HPDE6-E6E7 (cell line): ENCODE measurements around the gene NCBP3.

Experiments
- DNase-seq: peaks from one replicate; pipeline ENCODE4 v3.0.0; 2011; ENCODE audit warnings: missing footprints; ENCODE audit errors: extremely low spot score

The NCBP3 gene, protein sequence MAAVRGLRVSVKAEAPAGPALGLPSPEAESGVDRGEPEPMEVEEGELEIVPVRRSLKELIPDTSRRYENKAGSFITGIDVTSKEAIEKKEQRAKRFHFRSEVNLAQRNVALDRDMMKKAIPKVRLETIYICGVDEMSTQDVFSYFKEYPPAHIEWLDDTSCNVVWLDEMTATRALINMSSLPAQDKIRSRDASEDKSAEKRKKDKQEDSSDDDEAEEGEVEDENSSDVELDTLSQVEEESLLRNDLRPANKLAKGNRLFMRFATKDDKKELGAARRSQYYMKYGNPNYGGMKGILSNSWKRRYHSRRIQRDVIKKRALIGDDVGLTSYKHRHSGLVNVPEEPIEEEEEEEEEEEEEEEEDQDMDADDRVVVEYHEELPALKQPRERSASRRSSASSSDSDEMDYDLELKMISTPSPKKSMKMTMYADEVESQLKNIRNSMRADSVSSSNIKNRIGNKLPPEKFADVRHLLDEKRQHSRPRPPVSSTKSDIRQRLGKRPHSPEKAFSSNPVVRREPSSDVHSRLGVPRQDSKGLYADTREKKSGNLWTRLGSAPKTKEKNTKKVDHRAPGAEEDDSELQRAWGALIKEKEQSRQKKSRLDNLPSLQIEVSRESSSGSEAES

DNA sequence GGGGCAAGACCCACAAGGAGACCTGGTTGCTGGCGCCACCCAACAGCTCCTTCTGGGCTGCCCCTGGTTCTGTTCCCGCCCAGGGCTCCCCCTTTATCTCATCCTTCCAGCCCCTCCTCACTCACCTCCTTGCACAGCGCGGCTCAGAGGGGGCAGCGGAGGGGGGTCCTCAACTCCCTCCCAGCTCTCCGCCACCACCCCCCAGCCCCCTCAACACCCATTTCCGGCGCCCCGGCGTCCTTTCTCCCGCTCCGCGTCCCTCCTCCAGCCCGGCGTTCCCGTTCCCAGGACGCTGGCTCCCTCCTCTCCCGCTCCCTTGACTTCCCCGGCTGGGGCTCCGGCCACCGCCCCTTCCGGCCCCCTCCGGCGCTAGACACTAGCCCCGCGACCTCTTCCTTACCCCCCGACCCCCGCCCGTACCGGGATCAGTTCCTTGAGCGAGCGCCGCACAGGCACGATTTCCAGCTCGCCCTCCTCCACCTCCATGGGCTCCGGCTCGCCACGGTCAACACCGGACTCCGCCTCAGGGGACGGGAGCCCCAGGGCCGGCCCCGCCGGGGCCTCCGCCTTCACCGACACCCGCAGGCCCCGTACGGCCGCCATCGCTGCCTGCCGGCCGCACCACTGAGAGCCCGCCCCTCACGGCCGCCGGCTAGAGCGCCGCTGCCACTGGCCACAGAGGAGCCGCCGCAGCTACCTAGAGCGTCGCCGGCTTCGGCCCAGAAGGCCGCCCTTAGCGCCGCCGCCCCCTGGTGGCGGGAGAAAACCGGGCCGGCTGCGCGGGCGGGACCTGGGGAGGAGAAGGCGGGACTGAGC, at the start of gene NCBP3:
NCBP3 (minus strand) TSS at position 626 of the 816 bp plus-strand sequence; CDS start at position 603, 23 bp downstream.
- DNase-seq: peak; percentile 94

DNA sequence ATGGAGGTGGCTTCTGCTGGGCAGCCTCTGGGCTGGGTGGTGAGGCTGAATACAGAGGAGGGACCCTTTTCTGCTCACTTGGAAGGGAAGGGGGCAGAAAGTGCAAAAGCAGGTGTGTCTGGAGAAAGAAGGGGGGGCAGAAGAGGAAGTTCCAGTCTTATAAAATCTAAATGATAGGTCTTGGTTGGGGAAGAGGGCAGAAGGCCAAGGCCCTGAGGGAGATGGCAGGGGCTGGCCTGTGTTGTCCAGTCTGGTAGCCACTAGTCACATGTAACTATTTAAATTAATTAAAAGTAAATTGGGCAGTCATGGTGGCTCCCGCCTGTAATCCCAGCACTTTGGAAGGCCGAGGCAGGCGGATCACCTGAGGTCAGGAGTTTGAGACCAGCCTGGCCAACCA, 49.3 kb upstream of the NCBP3 start:
- DNase-seq: no peak

DNA sequence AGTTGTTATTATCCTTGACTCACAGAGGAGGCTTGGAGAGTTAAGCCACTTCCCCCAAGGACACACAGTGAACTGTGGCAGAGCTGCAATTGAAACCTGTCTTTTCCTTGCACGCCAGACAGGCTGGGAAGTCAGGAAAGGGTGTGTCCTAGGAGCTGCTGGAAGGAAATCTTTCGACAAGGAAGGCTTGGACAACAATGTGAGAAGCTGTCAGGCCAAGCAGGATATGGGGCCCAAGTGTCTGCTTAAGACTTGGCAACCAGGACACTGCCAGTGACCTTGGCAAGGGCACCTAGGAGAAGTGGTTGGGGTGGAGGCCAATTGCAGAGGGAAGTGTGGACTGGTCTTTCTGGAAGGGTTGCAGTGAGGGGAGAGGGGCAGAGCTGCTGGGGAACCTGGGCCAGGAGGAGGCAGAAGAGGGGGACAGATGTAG, 48.9 kb upstream of the NCBP3 start:
- no peak for DNase-seq

DNA sequence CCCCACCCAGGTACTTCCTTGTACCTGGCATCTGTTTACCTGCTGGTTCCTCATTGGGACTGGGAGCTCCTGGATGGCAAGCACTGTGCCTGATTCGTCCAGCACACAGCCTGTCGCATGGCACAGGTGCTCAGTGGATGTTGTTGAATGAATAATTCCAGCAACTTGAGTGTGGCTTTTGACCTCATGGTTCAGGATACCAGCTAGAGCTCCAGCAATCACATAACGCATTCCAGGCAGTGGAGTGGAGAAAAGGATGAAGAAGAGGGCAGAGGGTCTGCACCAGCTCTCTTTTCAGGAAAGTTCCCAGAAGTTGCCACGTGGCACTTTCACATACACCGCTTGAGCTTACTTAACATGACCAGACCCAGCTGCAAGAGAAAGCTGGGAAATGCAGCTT, 48.1 kb upstream of the NCBP3 start:
- no peak for DNase-seq

DNA sequence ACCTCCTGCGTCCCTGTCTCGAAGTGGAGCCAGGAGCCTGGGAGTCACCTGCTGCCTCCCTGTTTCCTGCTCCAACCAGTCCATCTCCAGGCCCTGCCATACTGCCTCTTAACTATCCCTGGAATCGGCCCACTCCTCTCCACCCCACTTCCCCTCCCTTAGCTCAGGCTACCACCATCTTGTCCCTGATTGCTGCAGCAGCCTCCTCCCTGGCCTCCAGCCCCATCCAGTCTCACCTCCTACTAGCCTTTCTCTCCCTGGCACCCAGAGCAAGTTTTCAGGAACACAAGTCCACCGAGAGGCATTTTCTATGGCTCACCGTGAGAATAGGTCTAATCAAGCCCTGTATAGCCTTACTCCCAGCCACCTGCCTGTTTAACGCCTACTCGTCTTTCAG, 47.7 kb upstream of the NCBP3 start:
- DNase-seq: no peak

DNA sequence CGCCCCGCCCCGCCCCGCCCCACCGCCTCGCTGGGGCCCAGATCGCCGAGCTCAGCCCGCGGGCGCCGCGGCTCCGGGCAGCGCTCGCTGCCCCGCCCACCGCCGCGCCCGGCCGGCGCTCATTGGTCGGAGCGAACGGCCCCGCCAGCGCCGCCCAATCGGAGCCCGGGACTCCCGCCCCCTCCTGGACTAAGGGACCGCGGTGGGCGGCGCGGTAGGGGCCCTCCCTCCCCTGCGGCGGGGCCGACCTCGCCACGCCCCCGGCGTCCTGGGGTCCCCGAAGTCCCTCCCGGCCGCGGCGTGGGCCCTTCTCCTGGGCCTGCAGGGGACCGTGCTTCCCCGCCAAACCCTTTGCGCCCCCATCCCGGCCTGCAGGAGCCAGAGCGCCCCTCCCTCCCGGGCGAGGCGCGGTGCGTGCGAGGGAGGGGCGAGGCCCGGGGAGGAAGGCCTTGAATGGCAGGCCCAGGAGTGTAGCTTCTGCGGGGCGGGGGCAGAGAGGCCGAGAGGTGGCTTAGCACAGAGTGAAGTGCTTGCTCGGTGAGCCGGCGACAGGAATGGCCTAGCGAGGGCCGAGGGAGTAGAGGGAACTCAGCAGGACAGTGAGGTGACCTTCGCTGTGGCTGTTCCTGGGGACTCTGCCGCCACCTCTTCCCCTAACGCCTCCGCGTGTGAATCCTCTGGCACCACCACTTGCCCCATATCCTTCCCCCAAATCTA, 47.1 kb upstream of the NCBP3 start, which contains the start of gene CAMKK1:
CAMKK1 (minus strand) TSS at position 51 of the 717 bp plus-strand sequence. CDS start 7,366 bp downstream, outside the sequence.
- peak; percentile 83 for DNase-seq

DNA sequence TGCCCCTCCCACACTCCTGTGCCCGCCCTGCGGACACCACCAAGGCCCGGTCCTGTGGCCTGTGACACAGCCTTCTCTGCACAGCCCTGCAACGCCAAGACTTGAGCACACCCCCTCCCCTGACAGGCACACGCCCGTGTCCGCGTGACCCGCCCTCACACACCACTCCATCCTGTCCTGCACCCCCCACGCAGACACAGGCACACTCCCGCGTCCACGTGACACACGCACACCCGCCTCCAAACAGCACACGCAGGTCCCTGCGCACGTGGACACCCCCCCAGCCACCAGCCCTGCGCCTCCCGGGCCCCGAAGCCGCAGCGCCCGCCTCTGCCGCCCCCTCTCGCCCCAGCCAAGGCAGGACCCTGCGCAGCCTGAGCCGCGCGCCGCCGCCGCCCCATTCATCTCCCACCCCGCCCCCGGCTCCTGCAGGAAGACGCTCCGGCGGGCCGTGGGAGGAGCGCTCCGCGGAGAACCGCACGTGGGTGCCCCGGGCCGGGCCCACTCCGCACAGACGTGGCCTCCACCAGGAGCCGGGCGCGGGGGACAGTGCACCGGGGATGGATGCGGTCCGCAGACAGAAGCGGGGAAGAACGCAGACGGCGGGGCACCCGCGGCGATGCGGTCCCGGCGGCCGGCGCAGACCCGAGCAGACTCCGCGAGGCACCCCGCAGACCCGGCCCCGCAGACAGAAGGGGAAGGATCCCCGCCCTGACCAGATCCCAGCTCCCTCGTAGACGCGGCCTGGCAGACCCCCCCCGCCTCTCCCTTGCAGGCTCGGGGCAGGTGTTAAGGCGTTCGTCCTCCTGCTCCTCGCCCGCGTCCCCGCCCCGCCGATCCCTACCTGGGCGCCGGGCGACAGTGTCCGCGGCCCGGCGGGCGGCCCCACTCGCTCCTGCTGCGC, 46.3 kb upstream of the NCBP3 start:
- peak; percentile 21 for DNase-seq

DNA sequence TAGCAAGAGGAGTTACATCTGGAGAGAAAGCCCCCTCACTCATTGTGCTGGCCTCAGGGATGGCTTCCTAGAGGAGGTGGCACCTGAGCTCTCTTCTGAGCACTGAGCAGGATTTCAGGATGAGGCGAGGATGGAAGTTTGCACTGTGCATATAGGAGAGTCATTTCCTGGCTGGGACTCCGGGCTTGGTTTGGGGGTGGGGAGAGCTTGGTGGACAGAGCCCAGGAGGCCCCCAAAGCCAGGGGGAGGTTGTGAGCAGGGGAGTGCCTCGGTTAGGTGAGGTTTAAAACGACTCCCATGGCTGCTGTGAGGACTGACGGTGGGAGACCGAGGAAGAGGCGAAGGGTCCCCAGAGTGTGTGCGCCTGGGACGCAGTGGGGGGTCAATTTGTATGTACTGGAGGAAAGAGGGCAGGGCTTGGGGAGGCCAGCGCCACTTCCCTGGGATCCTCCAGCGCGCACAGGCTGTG, 45.6 kb upstream of the NCBP3 start:
- DNase-seq: no peak

DNA sequence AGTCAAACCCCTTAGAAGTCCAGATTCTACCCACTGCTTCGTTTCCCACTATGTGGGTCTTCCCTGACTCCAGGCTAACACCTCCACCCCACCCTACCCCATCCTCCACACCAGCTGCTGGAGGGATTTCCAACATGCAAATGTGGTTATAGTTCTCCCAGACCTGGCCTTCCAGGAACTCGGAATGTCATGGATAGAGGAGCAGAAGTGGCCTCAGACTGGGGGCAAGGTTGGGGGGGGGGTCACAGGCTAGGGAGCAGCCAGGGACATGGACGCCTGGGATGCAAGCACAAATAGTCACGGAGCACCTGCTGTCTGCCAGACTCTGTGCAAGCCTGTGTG, 44.8 kb upstream of the NCBP3 start:
- DNase-seq: no peak

DNA sequence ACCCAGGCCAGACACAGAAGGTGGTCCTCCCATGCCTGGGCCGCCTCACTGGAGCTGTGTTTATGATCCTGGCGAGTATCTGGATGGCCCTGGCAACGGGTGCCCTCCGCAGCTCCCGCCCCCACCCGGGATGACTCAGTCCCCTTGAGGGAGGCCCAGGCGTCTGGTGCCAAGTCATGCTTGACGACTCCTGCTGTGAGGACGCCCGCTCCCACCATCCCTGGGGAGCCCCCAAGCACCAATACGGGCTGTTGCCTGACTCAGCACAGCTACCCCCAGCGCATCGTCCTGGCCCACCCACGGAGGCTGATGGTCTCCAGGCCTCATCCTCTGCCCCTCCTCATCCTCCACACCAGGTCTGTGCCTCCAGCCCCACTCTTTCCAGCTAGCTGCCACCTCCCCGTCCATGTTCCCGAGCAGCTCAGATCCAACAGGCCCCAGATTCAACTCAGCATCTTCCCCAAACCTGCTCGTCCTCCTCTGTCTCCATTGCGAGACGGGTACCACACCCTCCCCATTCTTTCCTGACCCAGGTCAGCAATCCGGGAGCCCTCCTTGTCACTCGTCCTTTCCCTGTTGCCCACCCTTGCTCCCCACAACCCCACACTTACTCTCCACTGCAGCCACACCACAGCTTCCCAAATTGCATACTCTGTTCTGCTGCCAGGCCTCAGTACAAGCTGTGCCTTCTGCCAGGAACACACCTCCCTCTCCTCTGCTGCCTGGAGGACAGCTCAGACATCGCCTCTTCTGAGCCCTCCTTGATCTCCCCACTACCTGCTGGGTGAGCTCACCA, 44.2 kb upstream of the NCBP3 start:
- DNase-seq: peak; percentile 92

DNA sequence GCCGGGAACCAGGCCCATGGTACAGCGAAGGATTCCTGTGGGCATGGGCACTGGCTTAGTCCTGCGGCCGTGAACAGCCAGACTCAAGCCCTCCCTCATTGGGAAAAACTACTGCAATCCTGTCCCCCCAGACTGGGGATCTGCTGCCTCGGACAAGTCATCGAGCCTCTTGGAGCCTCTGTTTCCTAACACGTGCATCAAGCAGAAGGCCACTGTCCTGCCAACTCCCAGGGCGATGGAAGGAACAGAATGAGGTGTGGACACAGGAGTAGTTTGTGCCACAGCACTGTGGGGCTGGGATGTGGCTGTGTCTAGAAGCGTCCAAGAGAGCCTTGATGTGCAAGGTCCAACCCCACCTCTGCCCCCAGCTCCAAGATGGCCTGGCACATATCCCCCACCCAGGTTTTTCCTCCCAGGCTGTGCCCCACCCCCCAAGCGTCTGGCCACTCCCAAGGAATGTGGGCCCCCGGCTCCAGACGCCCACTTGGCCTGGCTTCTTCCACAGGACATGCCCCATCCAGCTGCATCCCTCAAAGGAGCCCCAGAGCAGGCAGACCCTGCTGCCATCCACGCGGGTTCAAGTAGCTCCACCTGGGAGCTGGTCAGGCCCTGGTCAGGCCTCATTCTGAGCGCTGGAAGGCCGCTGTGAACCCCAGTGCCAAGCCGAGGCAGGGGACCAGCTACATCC, 43.4 kb upstream of the NCBP3 start:
- no peak for DNase-seq

DNA sequence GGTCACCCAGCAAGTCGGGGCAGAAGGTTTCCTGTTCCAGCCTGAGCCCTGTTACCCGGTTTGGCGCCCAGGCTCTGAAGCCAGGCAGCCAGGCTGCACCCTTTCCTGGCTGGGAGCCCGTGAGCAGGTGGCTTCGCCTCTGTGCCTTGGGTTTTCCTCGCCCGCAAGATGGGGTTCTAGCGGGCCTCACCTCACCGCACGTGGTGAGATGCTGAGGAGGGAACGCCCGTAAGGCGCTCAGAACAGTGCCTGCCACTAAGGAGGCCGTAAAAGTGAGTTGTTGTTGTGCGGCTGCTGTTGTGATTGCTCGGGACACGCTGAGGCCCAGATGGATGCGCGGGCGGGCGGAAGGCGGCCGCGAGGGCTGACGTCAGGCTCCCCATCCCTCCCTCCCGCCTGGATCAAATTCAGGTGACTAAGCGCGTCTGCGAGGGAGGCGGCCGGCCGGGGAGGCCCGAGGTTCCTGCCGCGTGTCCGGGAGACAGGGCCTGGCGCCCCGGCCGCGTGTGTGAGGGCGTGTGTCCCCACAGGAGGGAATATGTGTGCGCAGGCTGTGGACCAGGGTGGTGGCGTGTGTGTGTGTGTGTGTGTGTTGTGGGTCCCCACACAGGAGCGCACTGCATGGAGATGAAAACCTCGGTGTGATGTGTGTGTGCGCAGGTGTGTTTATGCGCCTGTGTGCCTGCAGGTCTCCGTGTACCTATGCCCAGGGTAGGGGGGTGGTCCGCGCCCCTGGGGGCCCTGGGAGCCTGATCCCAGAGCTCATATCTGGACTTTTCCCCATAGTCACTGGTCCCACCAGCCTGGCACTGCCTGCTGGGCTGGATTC, 42.5 kb upstream of the NCBP3 start:
- DNase-seq: peak; percentile 93

DNA sequence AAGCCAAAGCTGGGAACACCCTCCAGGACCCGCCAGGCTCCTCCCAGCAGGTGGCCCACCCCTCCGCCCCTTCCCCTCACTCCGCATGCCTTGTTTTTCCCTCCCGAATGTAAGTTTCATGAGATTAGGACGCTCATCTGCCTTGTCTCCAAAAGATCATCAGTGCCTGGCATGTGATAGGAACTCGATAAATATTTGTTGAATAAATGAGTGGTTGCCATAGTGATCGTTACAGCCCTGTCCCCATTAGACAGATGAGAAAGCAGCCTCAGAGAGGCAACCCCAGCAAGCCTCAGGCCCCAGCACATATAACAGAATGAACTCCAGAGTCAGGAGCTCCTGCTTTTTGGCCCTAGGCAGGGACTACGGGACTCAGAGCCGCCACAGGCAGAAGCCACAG, 41.8 kb upstream of the NCBP3 start:
- DNase-seq: no peak

DNA sequence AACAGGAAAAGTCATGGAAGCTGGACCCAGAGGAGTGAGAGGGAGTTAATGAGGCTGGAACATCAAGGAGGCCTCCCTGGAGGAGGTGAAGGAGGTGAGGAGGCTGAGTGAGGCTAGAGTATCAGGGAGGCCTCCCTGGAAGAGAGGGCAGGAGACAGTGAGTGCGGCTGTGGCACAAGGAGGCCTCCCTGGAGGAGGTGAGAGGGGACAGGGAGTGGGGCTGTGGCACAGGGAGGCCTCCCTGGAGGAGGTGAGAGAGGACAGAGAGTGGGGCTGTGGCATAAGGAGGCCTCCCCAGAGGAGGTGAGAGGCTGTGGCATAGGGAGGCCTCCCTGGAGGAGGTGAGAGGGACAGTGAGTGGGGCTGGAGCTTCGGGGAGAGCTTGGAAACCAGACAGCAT, 41.3 kb upstream of the NCBP3 start:
- no peak for DNase-seq

DNA sequence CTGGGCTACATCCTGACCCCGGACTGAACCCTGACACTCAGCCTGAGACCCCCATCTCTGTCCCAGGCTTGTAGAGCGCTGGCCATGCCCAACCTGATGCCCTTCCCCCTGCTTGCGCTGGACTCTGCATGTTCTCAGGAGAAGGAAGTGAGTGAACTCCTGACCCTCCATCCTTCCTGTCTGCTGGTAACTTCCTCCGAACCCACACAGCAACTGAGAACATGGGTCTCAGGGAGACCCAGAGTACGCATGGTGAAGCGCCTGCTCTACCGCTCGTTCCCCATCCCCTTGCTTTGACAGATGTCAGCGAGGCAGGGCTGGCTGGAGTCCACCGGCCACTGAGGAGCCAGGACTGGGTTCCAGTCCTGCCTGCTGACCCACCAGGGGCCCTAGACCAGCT, 40.7 kb upstream of the NCBP3 start:
- no peak for DNase-seq

DNA sequence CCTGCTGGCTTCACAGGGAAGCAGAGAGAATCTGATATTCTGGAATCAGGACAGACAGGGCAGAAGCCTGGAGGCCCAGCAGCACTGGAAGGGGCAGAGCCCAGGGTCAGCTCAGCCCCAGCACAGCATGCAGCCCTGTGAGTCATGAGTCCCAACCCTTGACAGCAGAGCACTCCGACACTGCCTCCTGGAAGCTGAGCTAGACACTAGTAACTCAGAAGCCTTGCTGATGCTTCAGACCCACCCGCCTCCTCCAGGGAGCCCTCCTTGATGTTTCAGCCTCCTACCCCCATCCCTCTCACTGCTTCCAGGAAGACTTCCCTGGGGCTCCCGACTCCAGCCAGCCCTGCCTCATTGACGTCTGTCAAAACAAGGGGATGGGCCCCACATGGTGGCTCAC, 39.9 kb upstream of the NCBP3 start:
- DNase-seq: no peak

DNA sequence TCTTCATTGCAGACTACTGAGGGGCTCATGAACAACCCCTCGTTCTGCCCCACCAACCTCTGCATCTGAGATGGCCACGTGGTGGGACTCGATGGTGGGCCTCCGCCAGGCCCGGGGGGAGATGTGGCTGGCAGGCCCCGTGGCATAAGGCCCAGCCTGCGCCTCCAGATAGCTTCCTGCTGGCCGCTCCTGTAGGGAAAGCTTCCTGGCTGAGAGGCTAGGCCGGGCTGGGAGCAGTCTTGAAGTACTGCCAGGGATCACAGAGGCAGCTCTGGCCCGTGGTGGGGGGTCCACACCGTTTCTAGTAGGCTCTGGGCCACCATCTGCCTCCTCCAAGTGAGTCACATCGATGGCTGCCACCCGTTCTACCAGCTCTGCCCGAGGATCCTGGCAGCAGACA, 39.2 kb upstream of the NCBP3 start:
- DNase-seq: no peak

DNA sequence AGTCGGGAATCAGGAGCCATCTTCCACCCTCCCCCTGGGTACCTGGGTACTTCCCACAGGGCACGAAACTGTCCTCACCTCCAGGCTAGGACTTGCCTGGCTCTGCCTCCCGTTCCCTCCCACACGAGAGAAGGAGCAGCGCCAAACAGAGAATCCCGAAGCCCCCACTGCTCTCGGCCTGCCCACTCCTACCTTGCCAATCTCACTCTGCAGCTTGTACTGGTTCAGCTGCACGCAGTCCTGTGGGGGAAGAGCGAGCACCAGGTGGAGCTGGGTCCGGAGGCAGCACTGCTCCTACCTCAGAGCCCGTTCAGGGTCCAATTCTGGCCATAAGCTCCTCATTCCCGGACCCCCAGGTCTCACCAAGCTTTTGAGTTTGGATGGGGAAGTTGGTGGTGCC, 38.1 kb upstream of the NCBP3 start:
- no peak for DNase-seq
